ENCODE results near the gene RANBP17.
"Not testable (repeated sequence)": the region's sequence is repeated elsewhere in the genome, so short reads cannot be mapped to it uniquely, and the experiment has no call there.

RANBP17 gene

DNA sequence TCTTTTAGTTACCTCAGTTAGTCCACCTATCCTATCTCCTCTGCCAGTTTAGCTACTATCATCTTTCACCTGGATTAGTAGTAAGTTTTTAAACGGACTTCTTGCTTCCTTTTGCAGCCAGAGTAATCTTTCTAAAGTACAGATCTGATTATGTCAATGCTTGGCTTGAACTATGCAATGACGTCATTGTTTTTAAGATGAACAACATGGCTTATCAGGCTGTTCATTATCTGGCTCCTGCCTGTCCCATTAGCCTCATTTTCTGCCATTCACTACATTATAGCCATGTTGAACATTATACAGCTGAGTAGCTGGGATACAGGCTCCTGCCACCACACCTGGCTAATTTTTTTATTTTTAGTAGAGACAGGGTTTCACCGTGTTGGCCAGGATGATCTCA lies 98.7 kb downstream of the RANBP17 start:
- DNase-seq = no peak

DNA sequence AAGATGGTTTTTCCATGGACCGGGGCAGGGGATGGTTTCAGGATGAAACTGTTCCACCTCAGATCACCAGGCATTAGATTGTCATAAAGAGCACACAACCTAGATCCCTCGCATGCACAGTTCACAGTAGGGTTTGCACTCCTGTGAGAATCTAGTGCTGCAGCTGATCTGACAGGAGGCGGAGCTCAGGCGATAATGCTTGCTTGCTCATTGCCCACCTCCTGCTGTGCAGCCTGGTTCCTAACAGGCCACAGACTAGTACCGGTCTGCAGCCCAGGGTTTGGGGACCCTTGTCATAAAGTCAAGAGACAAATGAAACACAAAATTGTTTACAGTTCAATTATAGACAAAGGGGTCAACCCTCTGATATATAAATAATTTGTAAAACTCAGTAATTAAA lies 101.7 kb downstream of the RANBP17 start:
- no peak for DNase-seq

DNA sequence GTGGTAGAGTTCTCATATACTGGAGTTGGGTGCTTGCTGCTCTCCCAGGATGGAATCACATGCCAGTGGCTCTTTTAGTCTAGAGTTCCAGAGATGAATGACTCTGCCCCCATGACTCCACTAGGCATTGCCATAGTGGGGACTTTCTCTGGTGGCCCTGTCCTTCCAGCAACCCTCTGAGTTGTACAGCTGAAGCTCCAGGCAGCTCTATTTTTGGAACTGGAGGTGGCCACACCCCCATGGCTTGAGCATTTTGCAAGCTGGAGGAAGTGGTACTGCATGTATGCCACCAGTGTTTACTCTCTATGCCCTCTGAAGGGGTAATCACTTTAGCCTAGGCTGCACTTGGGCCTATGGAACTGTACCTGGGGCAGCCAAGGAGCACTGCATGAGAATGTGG lies 112.6 kb downstream of the RANBP17 start:
- no peak for DNase-seq

GRCh38 chr5:170980261-170980660 lies 118.4 kb downstream of the RANBP17 start:
- DNase-seq = not testable (repeated sequence)

- no peak for DNase-seq
These were observed 123.7 kb downstream of the RANBP17 start for GRCh38 chr5:170985486-170985885.

GRCh38 chr5:170986598-170986997 lies 124.8 kb downstream of the RANBP17 start:
- DNase-seq = peak in 1 of 2 experiments; percentile 28

GRCh38 chr5:170993476-170993875 lies 131.7 kb downstream of the RANBP17 start:
- DNase-seq = no peak

- no peak for DNase-seq
These were observed 148.3 kb downstream of the RANBP17 start for GRCh38 chr5:171010086-171010485.

- no peak for DNase-seq
These were observed 149.0 kb downstream of the RANBP17 start for GRCh38 chr5:171010816-171011215.

GRCh38 chr5:171023508-171023907 lies 161.7 kb downstream of the RANBP17 start:
- DNase-seq = no peak

DNA sequence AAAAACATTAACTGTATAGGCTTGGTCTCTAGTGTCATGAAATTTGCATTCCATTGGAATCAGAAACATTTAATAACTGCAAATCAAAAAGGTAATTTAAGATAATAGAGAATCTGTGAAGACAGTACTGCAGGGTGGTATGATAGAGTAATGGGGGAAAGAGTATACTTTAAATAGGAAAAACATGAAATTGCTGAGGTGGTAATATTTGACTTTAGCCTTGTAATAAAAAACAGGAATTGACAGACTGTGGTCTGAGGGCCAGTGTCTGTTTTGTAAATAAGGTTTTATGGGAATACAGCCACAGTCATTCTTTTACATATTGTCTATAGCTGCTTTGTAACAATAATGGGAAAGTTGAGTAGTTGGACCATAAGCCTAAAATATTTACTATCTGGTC lies 162.3 kb downstream of the RANBP17 start:
- no peak for DNase-seq

- DNase-seq = no peak
These were observed 167.6 kb downstream of the RANBP17 start for GRCh38 chr5:171029401-171029800.

- DNase-seq = no peak
These were observed 170.2 kb downstream of the RANBP17 start for GRCh38 chr5:171031977-171032376.

GRCh38 chr5:171032435-171032973 lies 170.7 kb downstream of the RANBP17 start:
- DNase-seq = no peak

GRCh38 chr5:171041893-171042292 lies 180.1 kb downstream of the RANBP17 start:
- not testable (repeated sequence) for DNase-seq

- no peak for DNase-seq
These were observed 189.1 kb downstream of the RANBP17 start for GRCh38 chr5:171050916-171051315.

DNA sequence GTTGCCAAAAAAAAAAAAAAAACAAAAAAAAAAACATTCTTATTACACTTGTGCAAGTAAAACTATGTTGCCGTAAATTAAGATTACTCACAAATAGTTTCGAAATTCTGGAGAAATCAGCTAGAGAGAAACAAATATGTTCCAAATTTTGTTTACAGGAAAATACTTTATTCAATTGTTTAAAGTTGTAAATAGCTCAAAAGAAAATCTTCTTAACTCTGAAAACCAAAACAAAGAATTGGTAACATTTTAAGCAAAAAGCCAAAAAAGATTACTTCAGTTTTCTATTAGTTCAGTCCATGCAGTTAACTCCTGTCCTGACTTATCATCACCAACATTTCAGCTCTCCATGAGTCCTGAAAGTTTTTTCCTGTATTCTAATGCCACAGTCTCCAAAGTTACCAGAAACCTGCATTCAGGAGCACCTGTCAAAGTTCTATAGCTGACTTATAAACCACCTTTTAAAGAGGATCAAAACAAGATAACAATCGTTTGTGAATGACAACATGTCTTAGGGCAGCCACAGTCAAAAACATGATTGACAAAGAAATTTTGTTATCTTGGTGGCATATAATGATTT lies 194.1 kb downstream of the RANBP17 start:
- no peak for DNase-seq

DNA sequence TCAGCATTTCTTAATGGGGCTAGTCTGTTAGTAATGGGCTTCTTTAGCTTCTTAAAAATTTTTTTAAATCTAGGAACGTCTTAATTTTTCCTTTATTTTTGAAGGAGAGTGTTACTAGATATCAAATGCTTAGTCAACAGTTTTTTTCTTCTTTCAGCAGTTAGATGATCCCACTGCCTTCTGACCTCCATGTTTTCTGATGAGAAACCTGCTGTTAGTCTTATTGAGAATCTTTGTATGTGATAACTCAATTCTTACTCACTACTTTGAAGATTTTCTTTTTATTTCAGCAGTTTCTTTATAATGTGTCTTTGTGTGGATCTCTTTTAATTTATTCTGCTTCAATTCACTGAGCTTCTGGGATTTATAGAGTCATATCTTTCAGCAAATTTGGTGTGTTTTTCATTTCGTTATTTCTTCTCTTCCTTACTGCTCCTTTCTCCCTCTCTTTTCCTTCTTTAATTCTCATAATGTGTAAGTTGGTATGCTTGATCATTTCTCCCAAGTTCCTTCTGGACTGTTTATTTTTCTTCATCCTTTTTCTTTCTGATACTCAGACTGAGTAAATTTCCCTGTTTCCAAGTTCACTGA lies 205.8 kb downstream of the RANBP17 start:
- DNase-seq = no peak

- DNase-seq = no peak
These were observed 212.9 kb downstream of the RANBP17 start for GRCh38 chr5:171074747-171075146.

GRCh38 chr5:171080186-171080938 lies 218.5 kb downstream of the RANBP17 start:
- DNase-seq = no peak

- no peak for DNase-seq
These were observed 219.5 kb downstream of the RANBP17 start for GRCh38 chr5:171081319-171081718.

- peak in 1 of 2 experiments; percentile 30 for DNase-seq
These were observed 230.4 kb downstream of the RANBP17 start for GRCh38 chr5:171092194-171092593.

DNA sequence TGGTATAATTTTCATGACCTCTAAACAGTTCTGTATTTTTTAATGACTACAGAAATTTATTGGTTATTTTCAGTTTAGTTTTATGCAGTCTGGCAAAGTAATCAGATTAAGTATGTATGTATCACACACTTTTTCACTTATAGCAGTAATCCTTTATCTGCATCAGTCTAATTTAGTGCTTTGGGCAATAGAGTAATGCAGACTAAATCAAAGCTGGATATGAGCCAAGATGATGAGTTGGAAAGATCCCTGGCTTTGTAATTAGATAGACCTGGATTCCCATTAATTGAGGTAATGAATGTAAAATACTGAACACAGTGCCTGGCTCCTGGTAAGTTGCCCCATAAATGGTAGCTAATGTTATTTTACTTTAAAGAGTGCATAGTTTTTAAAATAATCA lies 231.8 kb downstream of the RANBP17 start:
- DNase-seq = no peak

DNA sequence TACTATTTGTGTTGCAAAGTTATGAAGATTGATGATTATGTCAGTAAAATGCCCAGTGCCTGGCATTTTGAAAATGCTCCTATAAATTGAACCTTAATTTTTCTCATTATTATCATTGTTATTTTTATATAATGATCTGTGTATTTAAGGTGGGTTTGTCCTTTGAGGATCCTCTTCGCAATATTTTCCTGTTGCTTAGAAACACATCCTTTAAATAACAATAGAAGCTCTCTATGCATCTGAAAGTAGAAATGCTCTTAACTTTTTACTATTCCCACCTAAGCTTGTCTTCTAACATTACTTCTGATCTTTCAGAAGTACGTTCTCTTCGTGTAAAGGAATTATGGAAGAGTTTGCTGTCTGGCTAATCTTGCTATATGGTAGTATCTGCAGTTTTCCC lies 232.5 kb downstream of the RANBP17 start:
- DNase-seq = no peak
